Activated CD8-positive, alpha-beta memory T cell treated with anti-CD3 and anti-CD28 coated beads for 4 hours (primary cell): ENCODE data around the gene CCDC102B.
"Not testable (repeated sequence)": the region's sequence is repeated elsewhere in the genome, so short reads cannot be mapped to it uniquely, and the experiment has no call there.

Source experiments
- DNase-seq, 2 donors: peaks; one replicate each; pipeline ENCODE4 v3.0.0-alpha.2; 2020; ENCODE audit warnings: low read depth in 2 of 2

The CCDC102B gene

GRCh38 chr18:68979737-68980136 is 181.9 kb downstream of the CCDC102B start:
- DNase-seq: no peak

- no peak for DNase-seq
Observed at GRCh38 chr18:68983126-68983525, 185.2 kb downstream of the CCDC102B start.

GRCh38 chr18:68984342-68984741 is 186.5 kb downstream of the CCDC102B start:
- no peak for DNase-seq

GRCh38 chr18:68985172-68985820 is 187.4 kb downstream of the CCDC102B start:
- DNase-seq: no peak

- DNase-seq: no peak
Observed at GRCh38 chr18:68991286-68991685, 193.4 kb downstream of the CCDC102B start.

GRCh38 chr18:68992719-68993482 is 195.0 kb downstream of the CCDC102B start:
- DNase-seq: no peak

- DNase-seq: no peak
Observed at GRCh38 chr18:68995675-68996074, 197.8 kb downstream of the CCDC102B start.

GRCh38 chr18:68997845-68998244 is 200.0 kb downstream of the CCDC102B start:
- no peak for DNase-seq

- no peak for DNase-seq
Observed at GRCh38 chr18:69000366-69000765, 202.5 kb downstream of the CCDC102B start.

GRCh38 chr18:69002233-69002632 is 204.4 kb downstream of the CCDC102B start:
- DNase-seq: no peak

- not testable (repeated sequence) for DNase-seq
Observed at GRCh38 chr18:69006212-69006611, 208.3 kb downstream of the CCDC102B start.

- DNase-seq: no peak
Observed at GRCh38 chr18:69008538-69008937, 210.7 kb downstream of the CCDC102B start.

- DNase-seq: no peak
Observed at GRCh38 chr18:69021211-69021805, 223.4 kb downstream of the CCDC102B start.

- DNase-seq: no peak
Observed at GRCh38 chr18:69022426-69022825, 224.5 kb downstream of the CCDC102B start.

GRCh38 chr18:69031571-69031970 is 233.7 kb downstream of the CCDC102B start:
- no peak for DNase-seq

- DNase-seq: no peak
Observed at GRCh38 chr18:69032009-69032408, 234.1 kb downstream of the CCDC102B start.

GRCh38 chr18:69035756-69036155 is 237.9 kb downstream of the CCDC102B start:
- no peak for DNase-seq

GRCh38 chr18:69044215-69044614 is 246.3 kb downstream of the CCDC102B start:
- no peak for DNase-seq

- no peak for DNase-seq
Observed at GRCh38 chr18:69064063-69064462, 266.2 kb downstream of the CCDC102B start.

GRCh38 chr18:69067048-69067447 is 269.2 kb downstream of the CCDC102B start:
- no peak for DNase-seq

GRCh38 chr18:69071680-69072079 is 273.8 kb downstream of the CCDC102B start:
- no peak for DNase-seq

- no peak for DNase-seq
Observed at GRCh38 chr18:69081846-69082245, 284.0 kb downstream of the CCDC102B start.

GRCh38 chr18:69082499-69082898 is 284.6 kb downstream of the CCDC102B start:
- no peak for DNase-seq
